Measurements from ENCODE around the gene SCEL.

GRCh38 chr13:77687799-77688198, 152.3 kb downstream of the SCEL start:
- TF ChIP-seq, protein P1, sequence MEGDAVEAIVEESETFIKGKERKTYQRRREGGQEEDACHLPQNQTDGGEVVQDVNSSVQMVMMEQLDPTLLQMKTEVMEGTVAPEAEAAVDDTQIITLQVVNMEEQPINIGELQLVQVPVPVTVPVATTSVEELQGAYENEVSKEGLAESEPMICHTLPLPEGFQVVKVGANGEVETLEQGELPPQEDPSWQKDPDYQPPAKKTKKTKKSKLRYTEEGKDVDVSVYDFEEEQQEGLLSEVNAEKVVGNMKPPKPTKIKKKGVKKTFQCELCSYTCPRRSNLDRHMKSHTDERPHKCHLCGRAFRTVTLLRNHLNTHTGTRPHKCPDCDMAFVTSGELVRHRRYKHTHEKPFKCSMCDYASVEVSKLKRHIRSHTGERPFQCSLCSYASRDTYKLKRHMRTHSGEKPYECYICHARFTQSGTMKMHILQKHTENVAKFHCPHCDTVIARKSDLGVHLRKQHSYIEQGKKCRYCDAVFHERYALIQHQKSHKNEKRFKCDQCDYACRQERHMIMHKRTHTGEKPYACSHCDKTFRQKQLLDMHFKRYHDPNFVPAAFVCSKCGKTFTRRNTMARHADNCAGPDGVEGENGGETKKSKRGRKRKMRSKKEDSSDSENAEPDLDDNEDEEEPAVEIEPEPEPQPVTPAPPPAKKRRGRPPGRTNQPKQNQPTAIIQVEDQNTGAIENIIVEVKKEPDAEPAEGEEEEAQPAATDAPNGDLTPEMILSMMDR (IDR thresholded peaks at IDR 0.05), result no peak
- TF ChIP-seq POLR2A (IDR thresholded peaks at IDR 0.05), result no peak

All from esophagus squamous epithelium (tissue), 4 donors.